Tibial nerve (tissue), 4 donors: ENCODE measurements around the gene CLDN19. TPM values are rescaled to one million over a fixed set of nuclear protein-coding genes. Genes with fewer than 3 reads are reported as not detected.

Experiments
- DNase-seq, 2 donors: peaks; one replicate each; pipeline ENCODE4 v3.0.0-alpha.2; 2019; ENCODE audit warnings: low spot score in 2 of 2
- H3K27ac ChIP-seq, 4 donors: fragments of 200-600 bp; sonication (generic) in 3 of 4; one replicate each; pipeline ENCODE4 v1.5.1; 2017 to 2019; ENCODE audit warnings: mild to moderate bottlenecking in 1 of 4
- H3K27me3 ChIP-seq, 2 donors: fragments of 200-600 bp; sonication (generic) in 1 of 2; one replicate each; pipeline versions ENCODE4 v1.5.1 to v1.6.0; 2017 to 2019
- H3K36me3 ChIP-seq, 3 donors: fragments of 200-600 bp; sonication (generic); one replicate each; pipeline ENCODE4 v1.5.1; 2018 to 2019
- H3K4me1 ChIP-seq, 4 donors: fragments of 200-600 bp; sonication (generic) in 3 of 4; one replicate each; pipeline ENCODE4 v1.5.1; 2017 to 2019
- H3K4me3 ChIP-seq, 4 donors: fragments of 200-600 bp; sonication (generic) in 3 of 4; one replicate each; pipeline ENCODE4 v1.5.1; 2017 to 2019; ENCODE audit warnings: mild to moderate bottlenecking in 1 of 4, moderate library complexity in 1 of 4
- H3K9me3 ChIP-seq, 4 donors: fragments of 200-600 bp; sonication (generic) in 3 of 4; one replicate each; pipeline ENCODE4 v1.5.1; 2017 to 2019
- EP300 ChIP-seq, 2 donors: sonication (generic); formaldehyde crosslinking; IDR thresholded peaks; one replicate each; pipeline ENCODE4 v1.6.1; 2017; ENCODE audit warnings: antibody characterized with exemption in 2 of 2, mild to moderate bottlenecking in 1 of 2
- POLR2A ChIP-seq, 2 donors: fragments of 450-650 bp; IDR thresholded peaks; one replicate each; pipeline ENCODE4 v1.6.1; 2017; ENCODE audit warnings: antibody characterized with exemption in 2 of 2, mild to moderate bottlenecking in 2 of 2, moderate library complexity in 2 of 2
- WGBS, 2 donors: methylation state at CpG; one replicate each; pipeline ENCODE4 v1.1.5; 2018; 5-methylcytosine and 5-hydroxymethylcytosine counted together
- total RNA-seq, 4 donors: library from RNA; depleted of rRNA; stranded (reverse); fragments of >200 nt; gene quantifications; one replicate each; pipeline ENCODE4 v1.1.0, GENCODE V29; 2016
- TF ChIP-seq, protein P1 (sequence below), 5 experiments: fragments of 200-600 bp in 3 of 5; fragments of 450-650 bp in 2 of 5; sonication (generic) in 3 of 5; IDR thresholded peaks; one replicate each; pipeline ENCODE4 v1.5.1; 2016 to 2019; ENCODE audit warnings: antibody characterized with exemption in 5 of 5, mild to moderate bottlenecking in 3 of 5, moderate library complexity in 2 of 5

CLDN19 gene
- total RNA-seq, 4 donors from 2014 or later, result 136 to 259 (median 218) TPM

DNA sequence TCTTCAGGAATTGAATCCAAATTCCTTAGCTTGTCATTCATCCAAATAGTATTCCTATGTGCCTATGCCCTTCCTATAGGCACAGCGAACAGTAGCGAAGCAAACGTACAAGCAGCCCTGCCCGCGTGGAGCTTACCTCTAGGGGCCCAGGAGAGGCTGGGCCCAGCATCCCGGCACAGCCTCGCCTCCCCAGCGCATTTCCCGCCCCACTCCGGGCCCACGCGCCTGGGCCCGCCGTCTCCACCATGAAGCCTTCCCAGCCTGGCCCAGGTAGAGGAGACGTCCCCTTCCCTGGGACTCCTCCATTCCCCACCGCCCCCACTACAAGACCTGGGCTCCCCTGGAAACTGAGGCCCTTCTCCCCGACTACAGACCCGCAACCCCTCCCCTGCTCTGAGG, 44.5 kb upstream of the CLDN19 start:
- Histone ChIP-seq H3K36me3 (peaks cover 0 to 31% (median 0%) of the 10 kb centered on the region in 3 donors), H3K27ac (peak overlapping the region in 2 of 4 donors; percentile 11 to 61), H3K4me1 (peaks cover 0 to 16% (median 12%) of the 10 kb centered on the region in 4 donors), H3K4me3 (peak overlapping the region in 3 of 4 donors; percentile 26 to 52 (median 52)), H3K9me3 (no peaks in the 10 kb centered on the region), H3K27me3 (no peaks in the 10 kb centered on the region)
- WGBS, 2 donors, result 80 to 92% methylated on average over 17 to 18 of the region's 18 CpGs
- no peak for DNase-seq
- no peak for TF ChIP-seq POLR2A (IDR thresholded peaks at IDR 0.05)
- TF ChIP-seq, protein P1, sequence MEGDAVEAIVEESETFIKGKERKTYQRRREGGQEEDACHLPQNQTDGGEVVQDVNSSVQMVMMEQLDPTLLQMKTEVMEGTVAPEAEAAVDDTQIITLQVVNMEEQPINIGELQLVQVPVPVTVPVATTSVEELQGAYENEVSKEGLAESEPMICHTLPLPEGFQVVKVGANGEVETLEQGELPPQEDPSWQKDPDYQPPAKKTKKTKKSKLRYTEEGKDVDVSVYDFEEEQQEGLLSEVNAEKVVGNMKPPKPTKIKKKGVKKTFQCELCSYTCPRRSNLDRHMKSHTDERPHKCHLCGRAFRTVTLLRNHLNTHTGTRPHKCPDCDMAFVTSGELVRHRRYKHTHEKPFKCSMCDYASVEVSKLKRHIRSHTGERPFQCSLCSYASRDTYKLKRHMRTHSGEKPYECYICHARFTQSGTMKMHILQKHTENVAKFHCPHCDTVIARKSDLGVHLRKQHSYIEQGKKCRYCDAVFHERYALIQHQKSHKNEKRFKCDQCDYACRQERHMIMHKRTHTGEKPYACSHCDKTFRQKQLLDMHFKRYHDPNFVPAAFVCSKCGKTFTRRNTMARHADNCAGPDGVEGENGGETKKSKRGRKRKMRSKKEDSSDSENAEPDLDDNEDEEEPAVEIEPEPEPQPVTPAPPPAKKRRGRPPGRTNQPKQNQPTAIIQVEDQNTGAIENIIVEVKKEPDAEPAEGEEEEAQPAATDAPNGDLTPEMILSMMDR (IDR thresholded peaks at IDR 0.05), result no peak
- TF ChIP-seq EP300 (IDR thresholded peaks at IDR 0.05), result no peak

DNA sequence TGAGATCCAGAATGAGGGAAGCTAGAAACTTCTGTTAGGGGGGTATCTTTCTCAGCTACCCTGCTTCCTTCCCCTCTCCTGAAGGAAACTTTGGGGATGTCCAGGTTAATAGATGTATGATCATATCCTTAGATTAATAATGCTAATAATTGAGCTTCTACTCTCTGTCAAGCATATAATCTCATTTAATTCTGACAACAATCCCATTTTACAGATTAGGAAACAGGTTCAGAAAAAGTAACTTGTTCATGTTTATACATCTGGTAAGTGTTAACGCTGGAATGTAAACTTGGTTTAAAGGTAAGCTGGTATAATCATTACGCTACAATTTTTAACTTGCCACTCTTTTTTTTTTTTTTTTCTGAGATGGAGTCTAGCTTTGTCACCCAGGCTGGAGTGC, 43.1 kb upstream of the CLDN19 start:
- Histone ChIP-seq H3K9me3 (no peaks in the 10 kb centered on the region), H3K27me3 (no peaks in the 10 kb centered on the region), H3K27ac (no peak overlapping the region), H3K36me3 (peaks cover 0 to 37% (median 0%) of the 10 kb centered on the region in 3 donors), H3K4me1 (peaks cover 0 to 16% (median 12%) of the 10 kb centered on the region in 4 donors), H3K4me3 (no peak overlapping the region)
- DNase-seq, result no peak
- 95 to 98% methylated on average over 2 of the region's 2 CpGs for WGBS, 2 donors
- no peak for TF ChIP-seq POLR2A (IDR thresholded peaks at IDR 0.05)
- TF ChIP-seq EP300 (IDR thresholded peaks at IDR 0.05), result no peak
- TF ChIP-seq, protein P1 (IDR thresholded peaks at IDR 0.05), result no peak

DNA sequence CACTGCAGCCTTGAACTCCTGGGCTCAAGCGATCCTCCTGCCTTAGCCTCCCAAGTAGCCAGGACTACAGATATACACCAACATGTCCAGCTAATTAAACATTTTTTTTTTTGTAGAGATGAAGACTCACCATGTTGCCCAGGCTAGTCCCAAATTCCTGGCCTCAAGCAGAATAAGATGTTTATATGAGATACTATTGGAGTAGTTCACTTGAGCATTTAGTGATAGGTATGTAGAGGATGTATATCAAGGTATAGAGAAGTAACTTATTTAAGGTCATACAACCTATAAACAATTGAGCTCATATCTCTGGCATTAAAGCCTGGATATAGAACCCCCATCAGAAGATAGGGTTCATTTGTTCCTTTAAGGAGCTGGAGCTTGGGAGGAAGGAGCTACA, 40.1 kb upstream of the CLDN19 start:
- 93 to 100% methylated on average over 1 of the region's 1 CpG for WGBS, 2 donors
- H3K27ac ChIP-seq, result no peak overlapping the region
- peaks cover 0 to 10% (median 5%) of the 10 kb centered on the region in 4 donors for H3K4me1 ChIP-seq
- no peaks in the 10 kb centered on the region for H3K9me3 ChIP-seq
- H3K4me3 ChIP-seq, result no peak overlapping the region
- DNase-seq, result no peak
- H3K27me3 ChIP-seq, result no peaks in the 10 kb centered on the region
- no peak for TF ChIP-seq POLR2A (IDR thresholded peaks at IDR 0.05)
- no peak for TF ChIP-seq EP300 (IDR thresholded peaks at IDR 0.05)
- TF ChIP-seq, protein P1 (IDR thresholded peaks at IDR 0.05), result no peak
- peaks cover 0 to 61% (median 12%) of the 10 kb centered on the region in 3 donors for H3K36me3 ChIP-seq

DNA sequence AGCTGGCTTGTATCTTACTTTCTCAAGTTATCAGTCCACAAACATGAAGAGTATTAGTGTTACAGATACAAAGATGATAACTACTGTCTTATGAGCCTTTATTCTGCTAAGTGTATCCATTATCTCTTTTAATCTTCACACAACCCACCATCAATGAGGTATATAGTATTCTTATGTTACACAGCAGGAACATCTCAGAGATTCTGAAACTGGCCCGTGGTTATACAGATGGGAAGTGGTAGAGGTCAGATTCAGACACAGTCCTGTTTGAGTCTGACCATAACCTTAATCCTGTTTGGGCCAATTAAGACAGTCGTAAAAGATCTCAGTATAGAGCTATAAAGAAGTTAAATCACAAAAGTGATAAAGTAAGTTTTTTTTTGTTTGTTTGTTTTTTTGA, 39.7 kb upstream of the CLDN19 start:
- peaks cover 0 to 5% (median 1%) of the 10 kb centered on the region in 4 donors for H3K4me1 ChIP-seq
- 74 to 78% methylated on average over 2 of the region's 2 CpGs for WGBS, 2 donors
- peaks cover 0 to 65% (median 16%) of the 10 kb centered on the region in 3 donors for H3K36me3 ChIP-seq
- no peak for DNase-seq
- TF ChIP-seq, protein P1 (IDR thresholded peaks at IDR 0.05), result no peak
- no peak for TF ChIP-seq POLR2A (IDR thresholded peaks at IDR 0.05)
- TF ChIP-seq EP300 (IDR thresholded peaks at IDR 0.05), result no peak
- H3K27ac ChIP-seq, result no peak overlapping the region
- H3K4me3 ChIP-seq, result no peak overlapping the region
- no peaks in the 10 kb centered on the region for H3K27me3 ChIP-seq
- no peaks in the 10 kb centered on the region for H3K9me3 ChIP-seq

DNA sequence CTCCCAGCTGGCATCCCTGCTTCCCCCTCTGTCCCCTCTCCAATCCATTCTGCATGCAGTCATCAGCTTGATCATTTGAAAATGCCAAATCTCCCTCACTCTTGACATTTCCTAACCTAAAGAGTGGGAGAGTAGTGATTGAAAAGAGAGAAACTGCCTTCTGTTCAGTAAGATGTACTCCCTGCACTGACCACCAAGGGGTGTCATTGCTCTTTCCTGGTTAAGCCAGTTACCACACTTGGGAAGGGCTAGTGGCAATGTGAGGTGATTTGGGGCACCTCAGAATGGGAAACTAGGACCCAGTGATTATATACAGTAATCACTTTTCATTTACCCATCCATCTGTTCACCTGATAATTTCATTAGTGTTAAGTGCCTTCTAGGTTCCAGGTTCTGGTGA, 37.8 kb upstream of the CLDN19 start:
- DNase-seq, result peak in 1 of 2 donors; percentile 53
- H3K4me1 ChIP-seq, result peaks cover 0 to 3% (median 0%) of the 10 kb centered on the region in 4 donors
- no peaks in the 10 kb centered on the region for H3K9me3 ChIP-seq
- no peak overlapping the region for H3K27ac ChIP-seq
- H3K27me3 ChIP-seq, result no peaks in the 10 kb centered on the region
- no peak overlapping the region for H3K4me3 ChIP-seq
- H3K36me3 ChIP-seq, result peaks cover 0 to 79% (median 16%) of the 10 kb centered on the region in 3 donors
- no peak for TF ChIP-seq POLR2A (IDR thresholded peaks at IDR 0.05)
- TF ChIP-seq, protein P1 (IDR thresholded peaks at IDR 0.05), result peak; percentile 26 to 72 (median 61)
